GM15510 (cell line): ENCODE data around the gene KCP.

ENCODE experiments used
- POLR2A ChIP-seq: IDR thresholded peaks from 3 replicates; pipeline ENCODE4 v1.6.1; 2011; ENCODE audit warnings: borderline replicate concordance; ENCODE audit not compliant: insufficient read length; ENCODE audit errors: extremely low read depth

KCP gene

GRCh38 chr7:128844777-128845311, 65.7 kb downstream of the KCP start:
- TF ChIP-seq POLR2A = no peak

- TF ChIP-seq POLR2A = no peak
Measured at GRCh38 chr7:128843938-128844621, 66.4 kb downstream of the KCP start.

GRCh38 chr7:128842674-128843641, 67.6 kb downstream of the KCP start:
- TF ChIP-seq POLR2A = no peak

GRCh38 chr7:128841921-128842673, 68.4 kb downstream of the KCP start:
- no peak for TF ChIP-seq POLR2A

GRCh38 chr7:128841171-128841690, 69.3 kb downstream of the KCP start:
- TF ChIP-seq POLR2A = no peak

- no peak for TF ChIP-seq POLR2A
Measured at GRCh38 chr7:128840326-128841170, 70.0 kb downstream of the KCP start.

- no peak for TF ChIP-seq POLR2A
Measured at GRCh38 chr7:128839751-128840177, 70.7 kb downstream of the KCP start.

- no peak for TF ChIP-seq POLR2A
Measured at GRCh38 chr7:128838981-128839731, 71.4 kb downstream of the KCP start.

GRCh38 chr7:128838109-128838779, 72.3 kb downstream of the KCP start:
- no peak for TF ChIP-seq POLR2A

- no peak for TF ChIP-seq POLR2A
Measured at GRCh38 chr7:128837521-128837921, 73.0 kb downstream of the KCP start.

GRCh38 chr7:128836729-128837348, 73.7 kb downstream of the KCP start:
- TF ChIP-seq POLR2A = no peak
